Vagina (tissue), 2 donors: ENCODE measurements around the gene NTRK1. TPM values are rescaled to one million over a fixed set of nuclear protein-coding genes. Genes with fewer than 3 reads are reported as not detected.

Experiments used
- DNase-seq, 2 donors: peaks; one replicate each; pipeline ENCODE4 v3.0.0-alpha.2; 2017; ENCODE audit errors: extremely low spot score in 2 of 2
- H3K27ac ChIP-seq: fragments of 200-600 bp; sonication (generic); one replicate; pipeline ENCODE4 v1.5.1; 2019
- H3K27me3 ChIP-seq: fragments of 200-600 bp; sonication (generic); one replicate; pipeline ENCODE4 v1.5.1; 2019
- H3K36me3 ChIP-seq, 2 donors: fragments of 200-600 bp; sonication (generic); one replicate each; pipeline ENCODE4 v1.5.1; 2017 to 2019
- H3K4me1 ChIP-seq: fragments of 200-600 bp; sonication (generic); one replicate; pipeline ENCODE4 v1.5.1; 2019
- H3K4me3 ChIP-seq, 2 donors: fragments of 200-600 bp; sonication (generic); 1 replicate in 1 of 2; 2 replicates in 1 of 2; pipeline ENCODE4 v1.5.1; 2016 to 2019
- H3K9me3 ChIP-seq: fragments of 200-600 bp; sonication (generic); one replicate; pipeline ENCODE4 v1.5.1; 2019
- CTCF ChIP-seq, 3 experiments: fragments of 450-650 bp in 2 of 3; fragments of 200-600 bp in 1 of 3; sonication (generic) in 1 of 3; IDR thresholded peaks; one replicate each; pipeline ENCODE4 v1.5.1; 2017 to 2019; ENCODE audit warnings: antibody characterized with exemption in 3 of 3, mild to moderate bottlenecking in 2 of 3, moderate library complexity in 2 of 3
- POLR2A ChIP-seq, 2 donors: fragments of 450-650 bp; IDR thresholded peaks; one replicate each; pipeline ENCODE4 v1.6.1; 2017; ENCODE audit warnings: antibody characterized with exemption in 2 of 2, mild to moderate bottlenecking in 2 of 2, moderate library complexity in 2 of 2
- POLR2AphosphoS5 ChIP-seq, 2 donors: sonication (generic); formaldehyde crosslinking; IDR thresholded peaks; one replicate each; pipeline ENCODE4 v1.9.0; 2017; ENCODE audit warnings: antibody characterized with exemption in 2 of 2, mild to moderate bottlenecking in 2 of 2, low read depth in 1 of 2; ENCODE audit not compliant: insufficient read depth in 1 of 2
- intact Hi-C: fragments of 100-400 bp; cut with DNase I; formaldehyde crosslinking; loops from one replicate; pipeline ENCODE4 v1.15.1; 2023
- total RNA-seq: library from RNA; depleted of rRNA; stranded (reverse); fragments of >200 nt; gene quantifications from one replicate; pipeline ENCODE4 v1.2.3, GENCODE V29; 2016

NTRK1 gene
- 2.9 TPM for total RNA-seq

GRCh38 chr1:156860628-156861423 is at the start of gene NTRK1:
Gene NTRK1, plus strand, starts transcription at chr1:156860865. Its CDS starts 70 bp downstream, at chr1:156860935.
- DNase-seq, result no peak
- TF ChIP-seq CTCF (IDR thresholded peaks at IDR 0.05), result no peak
- no peak for TF ChIP-seq POLR2A (IDR thresholded peaks at IDR 0.05)
- TF ChIP-seq POLR2AphosphoS5 (IDR thresholded peaks at IDR 0.05; ENCODE audit: insufficient read depth in 1 of 2, low read depth in 1 of 2), result no peak
- H3K4me3 ChIP-seq, result peak within 1 kb of the TSS; percentile 40 to 51
- peak within 1 kb of the TSS; percentile 62 for H3K27ac ChIP-seq
- no peaks in the 10 kb centered on the region for H3K9me3 ChIP-seq
- no peaks in the 10 kb centered on the region for H3K36me3 ChIP-seq
- H3K4me1 ChIP-seq, result peaks cover 29% of the 10 kb centered on the region
- no peaks in the 10 kb centered on the region for H3K27me3 ChIP-seq
- intact Hi-C loops, result no loop called here

GRCh38 chr1:156811168-156811567 is 49.5 kb upstream of the NTRK1 start:
- no peaks in the 10 kb centered on the region for H3K9me3 ChIP-seq
- no peaks in the 10 kb centered on the region for H3K27me3 ChIP-seq
- intact Hi-C loops, result no loop called here
- H3K36me3 ChIP-seq, result no peaks in the 10 kb centered on the region
- no peak overlapping the region for H3K27ac ChIP-seq
- DNase-seq, result no peak
- TF ChIP-seq CTCF (IDR thresholded peaks at IDR 0.05) (no peak), POLR2AphosphoS5 (IDR thresholded peaks at IDR 0.05; ENCODE audit: insufficient read depth in 1 of 2, low read depth in 1 of 2) (no peak), POLR2A (IDR thresholded peaks at IDR 0.05) (no peak)
- no peak overlapping the region for H3K4me3 ChIP-seq
- H3K4me1 ChIP-seq, result peaks cover 43% of the 10 kb centered on the region

GRCh38 chr1:156812293-156812990 is 48.2 kb upstream of the NTRK1 start:
- no peaks in the 10 kb centered on the region for H3K27me3 ChIP-seq
- no peaks in the 10 kb centered on the region for H3K9me3 ChIP-seq
- H3K36me3 ChIP-seq, result no peaks in the 10 kb centered on the region
- DNase-seq, result no peak
- no peak overlapping the region for H3K27ac ChIP-seq
- H3K4me1 ChIP-seq, result peaks cover 39% of the 10 kb centered on the region
- TF ChIP-seq POLR2AphosphoS5 (IDR thresholded peaks at IDR 0.05; ENCODE audit: insufficient read depth in 1 of 2, low read depth in 1 of 2) (no peak), CTCF (IDR thresholded peaks at IDR 0.05) (no peak), POLR2A (IDR thresholded peaks at IDR 0.05) (no peak)
- intact Hi-C loops, result no loop called here
- no peak overlapping the region for H3K4me3 ChIP-seq

- Histone ChIP-seq H3K4me3 (peak overlapping the region; percentile 42 to 43), H3K27me3 (no peaks in the 10 kb centered on the region), H3K4me1 (peaks cover 39% of the 10 kb centered on the region), H3K36me3 (no peaks in the 10 kb centered on the region), H3K27ac (peak overlapping the region; percentile 80), H3K9me3 (no peaks in the 10 kb centered on the region)
- TF ChIP-seq CTCF (IDR thresholded peaks at IDR 0.05), result no peak
- TF ChIP-seq POLR2A (IDR thresholded peaks at IDR 0.05), result no peak
- TF ChIP-seq POLR2AphosphoS5 (IDR thresholded peaks at IDR 0.05; ENCODE audit: insufficient read depth in 1 of 2, low read depth in 1 of 2), result no peak
- DNase-seq, result no peak
- intact Hi-C loops, result no loop called here
Measured at GRCh38 chr1:156813298-156813697, 47.4 kb upstream of the NTRK1 start.
